Spinal cord (tissue), 10 donors: ENCODE results near the gene CIAO3. TPM values are rescaled to one million over a fixed set of nuclear protein-coding genes. Genes with fewer than 3 reads are reported as not detected.
A peak's percentile ranks its signal among the peaks of the same experiment; 100 is the strongest.

Experiments
- DNase-seq, 6 donors: peaks; one replicate each; pipeline versions ENCODE4 v3.0.0 to v3.0.0-alpha.2; 2013 to 2015; ENCODE audit warnings: low spot score in 6 of 6, low read depth in 4 of 6
- H3K27ac ChIP-seq: one replicate; pipeline ENCODE4 v1.5.1; 2013; ENCODE audit warnings: low read depth, low read length, control low read depth
- H3K27me3 ChIP-seq: one replicate; pipeline ENCODE4 v1.6.1; 2013; ENCODE audit warnings: low read length; ENCODE audit not compliant: control insufficient read depth, insufficient read depth
- H3K36me3 ChIP-seq: one replicate; pipeline ENCODE4 v1.6.1; 2013; ENCODE audit warnings: low read length; ENCODE audit not compliant: control insufficient read depth, insufficient read depth
- H3K4me1 ChIP-seq: one replicate; pipeline ENCODE4 v1.6.1; 2013; ENCODE audit warnings: low read length; ENCODE audit not compliant: control insufficient read depth, insufficient read depth
- H3K4me3 ChIP-seq: one replicate; pipeline ENCODE4 v1.5.1; 2013; ENCODE audit warnings: low read depth, low read length, control low read depth
- H3K9me3 ChIP-seq: one replicate; pipeline ENCODE4 v1.6.1; 2013; ENCODE audit warnings: low read length; ENCODE audit not compliant: control insufficient read depth, insufficient read depth
- WGBS: methylation state at CpG from one replicate; pipeline ENCODE4 v1.1.5; 2013; ENCODE audit warnings: missing lambda C conversion rate; ENCODE audit not compliant: insufficient coverage; 5-methylcytosine and 5-hydroxymethylcytosine counted together
- polyA plus RNA-seq, 2 donors: library from polyadenylated mRNA; unstranded; fragments of 120-200 nt; gene quantifications; one replicate each; pipeline ENCODE4 v1.2.1, GENCODE V29; 2013; ENCODE audit not compliant: insufficient read length in 2 of 2
- total RNA-seq, 2 donors: library from RNA; depleted of rRNA in 1 of 2; stranded (reverse); fragments of 120-200 nt in 1 of 2; fragments of >200 nt in 1 of 2; gene quantifications; one replicate each; pipeline versions ENCODE4 v1.2.3 to v1.2.4, GENCODE V29; 2013 to 2014
- donor health status: healthy.

The CIAO3 gene
- total and polyA plus RNA-seq, 4 donors, result 29.9 to 47.9 (median 38.3) TPM

GRCh38 chr16:686459-687260, 54.1 kb downstream of the CIAO3 start:
- Histone ChIP-seq H3K27me3 (no peaks in the 10 kb centered on the region), H3K27ac (no peak overlapping the region), H3K4me3 (no peak overlapping the region), H3K36me3 (peaks cover 73% of the 10 kb centered on the region), H3K9me3 (no peaks in the 10 kb centered on the region), H3K4me1 (peaks cover 71% of the 10 kb centered on the region)
- WGBS, result 95% methylated on average over 51 of the region's 51 CpGs
- no peak for DNase-seq

GRCh38 chr16:685967-686366, 54.8 kb downstream of the CIAO3 start:
- no peak for DNase-seq
- H3K4me1 ChIP-seq, result peaks cover 78% of the 10 kb centered on the region
- H3K27ac ChIP-seq, result no peak overlapping the region
- peaks cover 80% of the 10 kb centered on the region for H3K36me3 ChIP-seq
- no peak overlapping the region for H3K4me3 ChIP-seq
- H3K9me3 ChIP-seq, result no peaks in the 10 kb centered on the region
- 77% methylated on average over 10 of the region's 10 CpGs for WGBS
- no peaks in the 10 kb centered on the region for H3K27me3 ChIP-seq

GRCh38 chr16:684961-685696, 55.7 kb downstream of the CIAO3 start:
- H3K4me3 ChIP-seq, result no peak overlapping the region
- 95% methylated on average over 61 of the region's 61 CpGs for WGBS
- no peaks in the 10 kb centered on the region for H3K9me3 ChIP-seq
- peaks cover 75% of the 10 kb centered on the region for H3K4me1 ChIP-seq
- H3K36me3 ChIP-seq, result peaks cover 84% of the 10 kb centered on the region
- no peak for DNase-seq
- H3K27ac ChIP-seq, result no peak overlapping the region
- H3K27me3 ChIP-seq, result no peaks in the 10 kb centered on the region

GRCh38 chr16:684071-684794, 56.6 kb downstream of the CIAO3 start, which contains the start of gene JMJD8:
JMJD8 (minus strand) TSS chr16:684334; CDS start chr16:684319, 15 bp downstream.
- Histone ChIP-seq H3K27me3 (no peaks in the 10 kb centered on the region), H3K27ac (peak within 1 kb of the TSS; percentile 69), H3K9me3 (no peaks in the 10 kb centered on the region), H3K4me1 (peaks cover 72% of the 10 kb centered on the region), H3K36me3 (peaks cover 81% of the 10 kb centered on the region), H3K4me3 (peak within 1 kb of the TSS; percentile 40)
- 3% methylated on average over 91 of the region's 91 CpGs for WGBS
- peak; percentile 80 to 98 (median 88) for DNase-seq

- no peak overlapping the region for H3K27ac ChIP-seq
- H3K9me3 ChIP-seq, result no peaks in the 10 kb centered on the region
- peaks cover 72% of the 10 kb centered on the region for H3K4me1 ChIP-seq
- H3K27me3 ChIP-seq, result no peaks in the 10 kb centered on the region
- no peak for DNase-seq
- WGBS, result 16% methylated on average over 57 of the region's 57 CpGs
- H3K4me3 ChIP-seq, result peak overlapping the region; percentile 33
- peaks cover 80% of the 10 kb centered on the region for H3K36me3 ChIP-seq
Observed at GRCh38 chr16:683396-684070, 57.3 kb downstream of the CIAO3 start.

GRCh38 chr16:682493-683395, 58.1 kb downstream of the CIAO3 start:
- WGBS, result 88% methylated on average over 33 of the region's 36 CpGs
- H3K27ac ChIP-seq, result no peak overlapping the region
- peaks cover 73% of the 10 kb centered on the region for H3K4me1 ChIP-seq
- H3K36me3 ChIP-seq, result peaks cover 80% of the 10 kb centered on the region
- no peaks in the 10 kb centered on the region for H3K9me3 ChIP-seq
- no peak overlapping the region for H3K4me3 ChIP-seq
- DNase-seq, result no peak
- H3K27me3 ChIP-seq, result no peaks in the 10 kb centered on the region

GRCh38 chr16:681746-682427, 58.9 kb downstream of the CIAO3 start:
- no peak for DNase-seq
- peaks cover 80% of the 10 kb centered on the region for H3K36me3 ChIP-seq
- peaks cover 77% of the 10 kb centered on the region for H3K4me1 ChIP-seq
- 83% methylated on average over 28 of the region's 28 CpGs for WGBS
- H3K9me3 ChIP-seq, result no peaks in the 10 kb centered on the region
- no peak overlapping the region for H3K27ac ChIP-seq
- H3K27me3 ChIP-seq, result peaks cover 3% of the 10 kb centered on the region
- peak overlapping the region; percentile 61 for H3K4me3 ChIP-seq

GRCh38 chr16:680967-681745, 59.6 kb downstream of the CIAO3 start:
- DNase-seq, result no peak
- Histone ChIP-seq H3K4me3 (peak overlapping the region; percentile 61), H3K4me1 (peaks cover 75% of the 10 kb centered on the region), H3K9me3 (no peaks in the 10 kb centered on the region), H3K36me3 (peaks cover 80% of the 10 kb centered on the region), H3K27ac (no peak overlapping the region), H3K27me3 (peaks cover 4% of the 10 kb centered on the region)
- 51% methylated on average over 44 of the region's 44 CpGs for WGBS
